K562 (cell line): ENCODE results near the gene TRMT1L. TPM values are rescaled to one million over a fixed set of nuclear protein-coding genes. Genes with fewer than 3 reads are reported as not detected.

Experiments
- ATAC-seq: fragments of 200-7000 bp; cut with Tn5 transposase; 3 replicates; pipeline ENCODE4 v1.9.1; 2020; ENCODE audit warnings: moderate library complexity
- BruUV-seq: library from RNA; stranded (reverse); fragments of 400-500 nt; replicated peaks from 2 replicates; lab custom pipeline; 2021; lab: Mats Ljungman, UMichigan
- CTCF ChIA-PET: fragments of 300-600 bp; formaldehyde crosslinking; extraction: SDS; loops from one replicate; lab custom pipeline; 2021; ENCODE audit warnings: low intra/inter-chr PET ratio; lab: Yijun Ruan, JAX
- POLR2A ChIA-PET: fragments of 300-600, 350-650 bp; sonication (Branson Sonifier 250); formaldehyde crosslinking; extraction: SDS; loops from one replicate; lab custom pipeline; 2021; ENCODE audit warnings: antibody characterized with exemption, inconsistent platforms; lab: Yijun Ruan, JAX
- DNase-seq, 4 experiments: peaks; one replicate each; pipeline versions ENCODE4 v3.0.0 to v3.0.0-alpha.2; 2011 to 2018; ENCODE audit warnings: low spot score in 3 of 4, mixed read lengths in 3 of 4; ENCODE audit errors: extremely low read depth in 1 of 4
- FAIRE-seq: peaks from 2 replicates; lab custom pipeline; 2011; peaks lifted over from hg19 to GRCh38; lab: Jason Lieb, UNC
- H2AFZ ChIP-seq: 2 replicates; pipeline ENCODE4 v1.6.0; 2011; ENCODE audit warnings: low read depth, low read length, control low read depth, inconsistent platforms
- H3K27ac ChIP-seq: fragments of 200-600 bp; 3 replicates; pipeline ENCODE4 v1.8.0; 2011; ENCODE audit warnings: low read depth, mild to moderate bottlenecking, control low read depth, inconsistent platforms, low read length, moderate library complexity, mixed read lengths; ENCODE audit errors: extremely low read depth
- H3K27me3 ChIP-seq, 2 experiments: fragments of 300-600 bp in 1 of 2; 2 replicates in 1 of 2; 3 replicates in 1 of 2; pipeline versions ENCODE4 v1.6.0 to v1.8.0; 2011; ENCODE audit warnings: inconsistent platforms in 2 of 2, low read length in 2 of 2, mild to moderate bottlenecking in 1 of 2, mixed read lengths in 1 of 2, moderate library complexity in 1 of 2; ENCODE audit not compliant: control insufficient read depth in 2 of 2, insufficient read depth in 2 of 2
- H3K36me3 ChIP-seq: fragments of 300-600 bp; 3 replicates; pipeline ENCODE4 v1.8.0; 2011; ENCODE audit warnings: mild to moderate bottlenecking, low read length, inconsistent platforms; ENCODE audit not compliant: control insufficient read depth, insufficient read depth
- H3K4me1 ChIP-seq, 2 experiments: fragments of 200-600 bp in 1 of 2; replicated peaks in 1 of 2; 2 replicates in 1 of 2; 3 replicates in 1 of 2; pipeline versions ENCODE4 v1.5.1 to v1.8.0; 2011; ENCODE audit warnings: inconsistent platforms in 2 of 2, low read length in 2 of 2, mild to moderate bottlenecking in 1 of 2, mixed read lengths in 1 of 2, moderate library complexity in 1 of 2; ENCODE audit not compliant: control insufficient read depth in 2 of 2, insufficient read depth in 2 of 2
- H3K4me2 ChIP-seq: 2 replicates; pipeline ENCODE4 v1.6.1; 2011; ENCODE audit warnings: low read length, control low read depth, inconsistent platforms, mixed read lengths; ENCODE audit not compliant: insufficient read depth
- H3K4me3 ChIP-seq: fragments of 200-600 bp; sonication (generic), shearing (Covaris generic); 2 replicates; pipeline ENCODE4 v1.5.1; 2016; ENCODE audit warnings: control low read depth, inconsistent platforms
- H3K79me2 ChIP-seq: fragments of 200-600 bp; 3 replicates; pipeline ENCODE4 v1.8.0; 2011; ENCODE audit warnings: low read length, inconsistent platforms; ENCODE audit not compliant: control insufficient read depth, insufficient read depth
- H3K9ac ChIP-seq, 2 experiments: 2 replicates each; pipeline versions ENCODE4 v1.6.0 to v1.6.1; 2011; ENCODE audit warnings: low read depth in 2 of 2, low read length in 2 of 2, control low read depth in 1 of 2, inconsistent platforms in 1 of 2, mild to moderate bottlenecking in 1 of 2, mixed read lengths in 1 of 2; ENCODE audit not compliant: insufficient read depth in 1 of 2
- H3K9me1 ChIP-seq: one replicate; pipeline ENCODE4 v1.6.0; 2011; ENCODE audit warnings: inconsistent platforms, mild to moderate bottlenecking, low read length, moderate library complexity; ENCODE audit not compliant: control insufficient read depth, insufficient read depth
- H3K9me3 ChIP-seq: replicated peaks from 2 replicates; pipeline ENCODE4 v1.5.1; 2011; ENCODE audit warnings: low read depth, low read length, inconsistent platforms; ENCODE audit not compliant: control insufficient read depth, insufficient read depth
- H4K20me1 ChIP-seq: replicated peaks from 2 replicates; pipeline ENCODE4 v1.6.1; 2011; ENCODE audit warnings: low read length, inconsistent platforms, mixed read lengths; ENCODE audit not compliant: control insufficient read depth, insufficient read depth
- AFF4 ChIP-seq: sonication (generic); formaldehyde crosslinking; IDR thresholded peaks from 2 replicates; pipeline ENCODE4 v1.8.0; 2023; ENCODE audit warnings: mild to moderate bottlenecking, missing genetic modification reagents
- CHCHD3 ChIP-seq: fragments of 250-450 bp; sonication (Bioruptor Pico); IDR thresholded peaks from 2 replicates; pipeline ENCODE4 v2.1.2; 2022; ENCODE audit warnings: mild to moderate bottlenecking
- CLOCK ChIP-seq: fragments of 250-450 bp; sonication (Bioruptor Pico); IDR thresholded peaks from 2 replicates; pipeline ENCODE4 v1.4.0; 2020; ENCODE audit warnings: mild to moderate bottlenecking, moderate library complexity, borderline replicate concordance
- DDX20 ChIP-seq: fragments of 450-650 bp; IDR thresholded peaks from 2 replicates; pipeline ENCODE4 v1.6.1; 2016; ENCODE audit warnings: missing genetic modification characterization, low read depth, mild to moderate bottlenecking, missing compliant biosample characterization, moderate library complexity
- FOXJ3 ChIP-seq: sonication (generic); formaldehyde crosslinking; IDR thresholded peaks from 2 replicates; pipeline ENCODE4 v1.4.0; 2020; ENCODE audit warnings: mild to moderate bottlenecking, missing genetic modification reagents
- HDAC8 ChIP-seq: fragments of 450-650 bp; IDR thresholded peaks from 2 replicates; pipeline ENCODE4 v1.6.1; 2016; ENCODE audit warnings: mild to moderate bottlenecking, missing genetic modification characterization, moderate library complexity, missing compliant biosample characterization
- NFATC3 ChIP-seq: fragments of 450-650 bp; IDR thresholded peaks from 2 replicates; pipeline ENCODE4 v1.6.1; 2017; ENCODE audit warnings: mild to moderate bottlenecking
- TOE1 ChIP-seq, 2 experiments: fragments of 450-650 bp in 1 of 2; sonication (generic) in 1 of 2; formaldehyde crosslinking in 1 of 2; IDR thresholded peaks; 2 replicates each; pipeline versions ENCODE4 v1.7.1 to v1.8.0; 2016 to 2022; ENCODE audit warnings: borderline replicate concordance in 2 of 2, mild to moderate bottlenecking in 2 of 2, antibody characterized with exemption in 1 of 2, inconsistent platforms in 1 of 2, low read depth in 1 of 2, missing genetic modification reagents in 1 of 2, moderate library complexity in 1 of 2
- ZBTB5 ChIP-seq: fragments of 450-650 bp; IDR thresholded peaks from 2 replicates; pipeline ENCODE4 v1.6.1; 2017; ENCODE audit warnings: antibody characterized with exemption
- ZNF12 ChIP-seq: sonication (generic); formaldehyde crosslinking; IDR thresholded peaks from 2 replicates; pipeline ENCODE4 v1.4.0; 2020; ENCODE audit warnings: mild to moderate bottlenecking, missing genetic modification reagents
- ZNF398 ChIP-seq: fragments of 250-450 bp; sonication (Bioruptor Pico); IDR thresholded peaks from 2 replicates; pipeline ENCODE4 v1.8.0; 2021; ENCODE audit warnings: moderate library complexity, mild to moderate bottlenecking, inconsistent platforms
- ZNF408 ChIP-seq: fragments of 250-450 bp; sonication (Bioruptor Pico); IDR thresholded peaks from 2 replicates; pipeline ENCODE4 v1.4.0; 2020; ENCODE audit warnings: low read depth, mild to moderate bottlenecking, moderate library complexity
- in situ Hi-C: fragments of 300-500 bp; cut with MboI; formaldehyde crosslinking; loops from 4 replicates; pipeline ENCODE4 v1.15.0; 2018; ENCODE audit warnings: inconsistent platforms, mixed read lengths
- intact Hi-C: fragments of 100-400 bp; cut with micrococcal nuclease; formaldehyde crosslinking; loops from 2 replicates; pipeline ENCODE4 v1.14.2; 2022
- polyA plus RNA-seq, 8 experiments: library from polyadenylated mRNA; depleted of rRNA in 4 of 8; stranded (reverse) in 5 of 8; unstranded in 3 of 8; fragments of >200 nt; fragmentation: Nextera tagmentation in 2 of 8; fragmentation: Illumina TruSeq in 1 of 8; extraction: Ambion mirVana in 2 of 8; extraction: Trizol in 1 of 8; gene quantifications; 2 replicates each; pipeline versions ENCODE4 v1.2.1 to v1.2.3, GENCODE V29; 2011 to 2014; ENCODE audit warnings: inconsistent platforms in 1 of 8, missing spikeins in 1 of 8
- total RNA-seq, 7 experiments: library from RNA; depleted of rRNA in 6 of 7; stranded (reverse); fragments of >200 nt in 6 of 7; fragmentation: Illumina TruSeq in 2 of 7; extraction: Trizol in 2 of 7; gene quantifications; 2 replicates each; pipeline versions ENCODE4 v1.2.1 to v1.2.3, GENCODE V29; 2011 to 2021; ENCODE audit warnings: low replicate concordance in 1 of 7

Gene TRMT1L
- total and polyA plus RNA-seq, 9 of the 15 experiments (the other 6 are each of a cell fraction or from before 2014, with no cell fraction given): 6.4 to 88.9 (median 32.9) TPM

- no TSS peak for BruUV-seq
- H4K20me1 ChIP-seq: no peaks in the 10 kb centered on the region
- no peaks in the 10 kb centered on the region for H3K4me1 ChIP-seq
- in situ Hi-C loops: no loop called here
- ChIA-PET CTCF (no interaction called here), POLR2A (no interaction called here)
- intact Hi-C loops: no loop called here
- H2AFZ ChIP-seq: no peak overlapping the region
- no peaks in the 10 kb centered on the region for H3K9me1 ChIP-seq
- H3K4me2 ChIP-seq: no peak overlapping the region
- FAIRE-seq (no peak), ATAC-seq (no peak), DNase-seq (no peak)
- no peak overlapping the region for H3K9ac ChIP-seq
- no peak overlapping the region for H3K4me3 ChIP-seq
- no peaks in the 10 kb centered on the region for H3K9me3 ChIP-seq
- no peak overlapping the region for H3K27ac ChIP-seq
- H3K79me2 ChIP-seq: peaks cover 44% of the 10 kb centered on the region
- H3K27me3 ChIP-seq: no peaks in the 10 kb centered on the region
- peaks cover 34% of the 10 kb centered on the region for H3K36me3 ChIP-seq
- TF ChIP-seq FOXJ3 (CRISPR knock-in tag): no peak
- TF ChIP-seq HDAC8 (tag): no peak
- no peak for TF ChIP-seq CHCHD3 (CRISPR knock-in tag)
- no peak for TF ChIP-seq ZNF408
- TF ChIP-seq NFATC3: no peak
- TF ChIP-seq TOE1 (IDR thresholded peaks at IDR 0.05; ENCODE audit: borderline replicate concordance): no peak
- no peak for TF ChIP-seq TOE1 (CRISPR knock-in tag; IDR thresholded peaks at IDR 0.05; ENCODE audit: borderline replicate concordance, low read depth)
- TF ChIP-seq CLOCK (CRISPR knock-in tag): no peak
- TF ChIP-seq ZNF12 (CRISPR knock-in tag): no peak
- no peak for TF ChIP-seq ZBTB5
- TF ChIP-seq DDX20 (tag): no peak
- no peak for TF ChIP-seq ZNF398 (CRISPR knock-in tag)
- TF ChIP-seq AFF4 (CRISPR knock-in tag): no peak
Observed at GRCh38 chr1:185087746-185088145, 69.0 kb downstream of the TRMT1L start.
